ENCODE results near the gene SYCE3. TPM values are rescaled to one million over a fixed set of nuclear protein-coding genes. Genes with fewer than 3 reads are reported as not detected.

SYCE3 gene
- total RNA-seq, 1 donor from 2014 or later = not detected

GRCh38 chr22:50532824-50533796, 29.6 kb downstream of the SYCE3 start:
- intact Hi-C loops (cut with micrococcal nuclease) = no loop called here

DNA sequence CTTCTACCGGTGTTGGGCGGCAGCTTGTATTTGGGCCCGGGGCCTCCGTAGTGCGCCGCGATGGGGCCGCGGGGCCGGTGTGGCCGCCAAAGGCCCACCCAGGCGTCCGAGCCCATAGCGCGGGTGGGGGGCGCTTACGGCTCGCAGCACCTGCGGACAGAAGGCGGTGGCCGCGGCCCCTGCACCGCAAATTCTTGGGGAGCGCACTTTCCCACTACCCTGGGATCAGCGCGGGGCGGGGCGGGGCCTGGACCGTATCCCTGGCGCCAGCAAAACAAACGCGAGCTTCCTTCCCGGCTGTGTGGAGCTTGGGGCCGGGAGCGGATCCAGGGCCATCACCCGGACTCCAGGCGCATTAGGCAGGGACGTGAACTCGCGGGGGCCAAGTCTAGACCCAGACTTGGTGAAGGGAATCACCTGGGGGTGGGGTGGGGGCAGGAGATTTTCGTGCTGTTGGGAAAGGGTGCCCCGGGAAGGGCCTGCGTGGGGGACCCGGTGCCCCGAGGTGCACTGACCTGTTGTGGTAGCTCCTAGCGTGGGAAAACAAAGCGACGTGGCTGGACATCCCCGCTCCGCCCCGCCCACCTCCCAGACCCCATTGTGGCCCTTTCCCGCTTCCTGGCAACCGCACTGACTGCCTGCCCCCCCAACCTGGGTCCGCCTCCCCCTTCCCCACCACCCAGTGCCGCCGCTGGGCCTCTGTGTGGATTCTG, 30.6 kb downstream of the SYCE3 start:
- intact Hi-C loops (cut with micrococcal nuclease) = loop anchor here (1.0 to 2.0 kb wide), 3 partner anchors 7 to 89 kb away; partner anchors contain the start of gene CHKB

- intact Hi-C loops (cut with micrococcal nuclease) = loop anchor here (1.0 to 2.0 kb wide), 3 partner anchors 8 to 89 kb away; partner anchors contain the start of gene CHKB
Measured at GRCh38 chr22:50531546-50531961, 31.2 kb downstream of the SYCE3 start.

GRCh38 chr22:50530877-50531545, 31.7 kb downstream of the SYCE3 start:
- intact Hi-C loops (cut with micrococcal nuclease) = loop anchor here (1.0 to 2.0 kb wide), 5 partner anchors 8 to 90 kb away; partner anchors contain the start of genes CHKB and SYCE3

- intact Hi-C loops (cut with micrococcal nuclease) = loop anchor here (1.0 to 2.0 kb wide), 3 partner anchors 14 to 90 kb away; partner anchors contain the start of gene SYCE3
Measured at GRCh38 chr22:50530580-50530876, 32.2 kb downstream of the SYCE3 start.

DNA sequence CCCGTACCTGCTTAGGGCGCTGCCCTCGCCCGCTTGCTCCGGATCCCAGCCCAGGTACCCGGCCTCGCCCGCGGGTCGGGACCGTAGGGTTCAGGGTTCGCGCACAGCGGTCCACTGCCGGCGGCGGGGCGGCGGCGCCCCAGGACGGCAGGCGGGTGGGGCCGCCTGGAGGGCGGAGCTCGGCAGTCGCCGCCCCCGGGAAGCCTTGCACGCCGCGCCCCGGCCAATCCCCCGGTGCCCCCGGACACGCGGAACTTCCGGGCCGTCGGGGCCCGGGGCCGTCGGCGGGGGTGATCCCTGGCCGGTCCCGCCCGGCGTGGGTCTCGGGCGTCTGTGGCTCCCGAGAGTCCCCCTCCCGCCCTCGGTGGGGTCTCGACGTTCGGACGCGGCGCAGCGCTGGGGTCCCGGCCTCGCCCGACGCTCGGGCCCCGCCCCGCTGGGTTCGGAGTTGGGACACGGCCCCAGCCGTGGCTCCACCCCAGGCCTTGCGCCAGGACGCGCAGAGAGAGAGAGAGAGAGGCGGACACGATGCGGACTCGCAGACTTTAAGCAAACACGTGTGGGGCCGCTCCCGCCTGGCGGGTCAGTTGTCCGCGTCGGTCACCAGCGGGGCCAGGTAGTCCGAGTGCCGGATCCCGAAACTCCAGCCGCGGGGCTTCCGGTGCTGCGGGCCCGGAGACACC, 32.7 kb downstream of the SYCE3 start, which contains the start of gene TYMP:
TYMP (minus strand) TSS at position 116 of the 683 bp plus-strand sequence. CDS start 303 bp downstream, outside the sequence.
- intact Hi-C loops (cut with micrococcal nuclease) = loop anchor here (1.0 to 5.0 kb wide), 6 partner anchors 14 to 568 kb away; partner anchors contain the start of genes PIM3 and SYCE3

DNA sequence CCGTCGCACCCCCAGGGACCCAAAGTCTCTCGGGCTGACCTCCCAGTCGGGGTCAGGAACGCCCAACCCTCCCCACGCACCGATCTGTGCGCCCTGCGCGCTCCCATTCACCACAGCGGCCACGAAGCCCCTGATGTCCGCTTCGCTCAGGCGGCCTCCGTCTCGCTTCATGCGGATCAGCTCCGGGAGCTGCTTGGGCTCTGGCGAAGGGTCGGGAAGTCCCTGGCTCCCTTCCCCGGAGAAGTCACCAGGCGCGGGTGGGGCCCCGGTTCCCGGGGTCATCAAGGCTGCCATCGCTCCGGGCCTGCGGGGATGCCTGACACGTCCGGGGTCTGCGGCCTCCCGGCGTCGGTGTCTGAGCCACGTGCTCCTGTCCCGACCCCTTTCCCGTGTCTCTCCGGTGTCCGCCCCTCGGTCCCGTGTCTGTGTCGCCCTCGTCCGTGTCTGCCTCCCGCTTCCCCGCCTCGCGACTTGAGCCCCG, 33.3 kb downstream of the SYCE3 start:
- intact Hi-C loops (cut with micrococcal nuclease) = loop anchor here (5.0 kb wide), 3 partner anchors 57 to 567 kb away; partner anchors contain the start of gene PIM3

DNA sequence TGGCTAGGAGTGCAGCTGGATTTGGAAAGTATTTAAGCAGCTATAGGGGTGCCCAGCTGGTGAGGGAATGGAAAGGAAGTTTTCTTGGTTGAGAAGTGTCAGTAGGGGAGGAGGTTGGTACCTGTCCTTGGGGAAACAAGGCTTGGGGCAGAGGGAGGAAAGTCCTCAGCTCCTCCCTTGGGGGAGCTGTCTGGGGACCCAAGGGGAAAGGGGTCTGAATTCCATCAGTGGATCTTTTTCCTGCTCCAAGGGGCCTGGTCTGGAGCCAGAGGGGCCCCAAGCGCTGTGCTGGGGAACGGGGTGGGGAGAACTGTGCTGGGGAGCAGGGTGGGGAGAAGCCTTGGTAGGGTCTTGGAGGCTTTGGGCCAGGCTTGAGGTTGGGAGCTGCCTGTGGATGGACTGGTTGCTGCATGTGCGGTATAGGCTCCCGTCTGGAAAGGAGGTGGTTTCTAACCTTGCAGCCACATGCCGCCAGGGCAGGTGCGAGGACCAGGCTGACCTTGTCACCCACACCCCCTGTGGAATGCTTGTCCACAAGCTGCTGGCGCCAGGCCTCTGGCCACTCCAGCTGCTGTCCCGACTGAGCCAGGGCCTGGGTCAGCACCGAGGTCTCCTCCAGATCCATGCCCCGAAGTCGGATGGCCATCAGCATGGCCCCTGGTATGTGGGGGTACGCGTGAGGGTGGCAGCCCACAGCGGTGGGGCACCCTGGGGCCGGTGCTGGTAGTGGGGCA, 33.9 kb downstream of the SYCE3 start:
- intact Hi-C loops (cut with micrococcal nuclease) = loop anchor here (5.0 kb wide), 3 partner anchors 57 to 567 kb away; partner anchors contain the start of gene PIM3

DNA sequence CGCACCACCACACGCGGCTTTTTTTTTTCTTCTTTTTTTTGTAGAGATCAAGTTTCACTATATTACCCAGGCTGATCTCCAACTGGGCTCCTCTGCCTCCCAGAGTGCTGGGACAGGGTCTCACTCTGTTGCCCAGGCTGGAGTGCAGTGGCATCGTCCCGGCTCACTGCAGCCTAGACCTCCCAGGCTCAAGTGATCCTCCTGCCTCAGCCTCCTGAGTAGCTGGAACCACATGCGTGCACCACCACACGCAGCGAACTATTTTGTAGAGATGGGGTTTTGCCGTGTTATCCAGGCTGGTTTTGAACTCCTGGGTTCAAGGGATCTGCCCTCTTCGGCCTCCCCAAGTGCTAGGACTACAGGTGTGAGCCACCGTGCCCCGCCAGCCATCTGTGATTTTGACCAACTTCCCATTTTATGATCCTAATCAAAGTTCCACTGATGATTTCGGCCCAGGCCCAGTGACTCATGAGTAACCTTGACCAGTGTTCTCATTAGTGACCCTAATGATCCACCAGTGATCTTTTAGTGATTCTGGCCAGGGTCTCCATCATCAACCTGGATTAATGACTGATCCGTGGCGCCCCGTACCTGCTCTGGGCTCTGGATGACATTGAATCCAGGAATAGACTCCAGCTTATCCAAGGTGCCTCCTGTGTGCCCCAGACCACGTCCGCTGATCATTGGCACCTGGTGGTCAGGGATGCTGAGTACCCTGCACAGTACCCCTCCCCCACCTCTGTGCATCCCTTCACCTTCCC, 34.6 kb downstream of the SYCE3 start:
- intact Hi-C loops (cut with micrococcal nuclease) = loop anchor here (2.0 to 5.0 kb wide), 4 partner anchors 56 to 566 kb away; partner anchors contain the start of gene PIM3

DNA sequence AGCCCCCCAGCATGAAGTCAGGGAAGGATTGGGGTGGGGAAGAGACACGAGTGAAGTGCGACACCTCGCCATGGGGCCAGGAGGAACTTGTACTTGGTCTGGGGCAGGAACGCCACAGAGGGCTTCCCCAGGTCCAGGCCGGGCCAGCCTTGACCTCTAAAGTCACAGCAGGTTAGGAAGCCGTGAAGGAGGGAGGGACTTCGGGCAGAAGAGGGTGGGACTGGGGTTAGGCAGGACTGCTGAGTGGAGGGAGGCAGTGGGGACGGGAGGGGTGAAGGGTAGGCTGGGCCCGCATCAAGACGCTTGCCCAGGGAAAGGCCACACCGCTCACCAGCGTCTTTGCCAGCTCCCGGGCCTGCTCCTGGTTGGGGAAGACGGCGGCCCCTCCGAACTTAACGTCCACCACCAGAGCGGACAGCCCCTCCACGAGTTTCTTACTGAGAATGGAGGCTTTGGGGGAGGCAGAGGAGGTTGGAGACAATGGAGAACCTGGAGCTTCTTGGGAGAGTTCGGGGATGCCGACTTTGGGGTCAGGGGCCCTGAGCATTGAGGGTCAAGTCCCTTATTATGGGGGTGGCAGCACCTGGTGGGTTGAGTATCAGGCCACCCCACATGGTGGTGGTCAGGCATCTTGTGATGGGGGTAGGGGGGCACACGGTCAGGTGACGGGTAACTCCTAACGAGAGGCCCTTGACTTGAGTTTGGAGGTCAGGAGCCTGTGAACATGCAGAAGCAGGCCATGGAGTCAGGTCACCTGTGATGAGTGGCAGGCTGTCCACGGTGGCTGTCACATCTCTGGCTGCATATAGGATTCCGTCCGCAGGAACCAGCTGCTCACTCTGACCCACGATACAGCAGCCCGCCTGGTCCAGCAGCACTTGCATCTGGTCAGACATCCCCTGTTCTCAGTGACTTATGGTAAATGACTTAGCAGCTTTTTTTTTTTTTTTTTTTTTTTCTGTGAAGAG, 35.6 kb downstream of the SYCE3 start:
- intact Hi-C loops (cut with micrococcal nuclease) = loop anchor here (1.0 to 5.0 kb wide), 5 partner anchors 36 to 565 kb away; partner anchors contain the start of gene PIM3

DNA sequence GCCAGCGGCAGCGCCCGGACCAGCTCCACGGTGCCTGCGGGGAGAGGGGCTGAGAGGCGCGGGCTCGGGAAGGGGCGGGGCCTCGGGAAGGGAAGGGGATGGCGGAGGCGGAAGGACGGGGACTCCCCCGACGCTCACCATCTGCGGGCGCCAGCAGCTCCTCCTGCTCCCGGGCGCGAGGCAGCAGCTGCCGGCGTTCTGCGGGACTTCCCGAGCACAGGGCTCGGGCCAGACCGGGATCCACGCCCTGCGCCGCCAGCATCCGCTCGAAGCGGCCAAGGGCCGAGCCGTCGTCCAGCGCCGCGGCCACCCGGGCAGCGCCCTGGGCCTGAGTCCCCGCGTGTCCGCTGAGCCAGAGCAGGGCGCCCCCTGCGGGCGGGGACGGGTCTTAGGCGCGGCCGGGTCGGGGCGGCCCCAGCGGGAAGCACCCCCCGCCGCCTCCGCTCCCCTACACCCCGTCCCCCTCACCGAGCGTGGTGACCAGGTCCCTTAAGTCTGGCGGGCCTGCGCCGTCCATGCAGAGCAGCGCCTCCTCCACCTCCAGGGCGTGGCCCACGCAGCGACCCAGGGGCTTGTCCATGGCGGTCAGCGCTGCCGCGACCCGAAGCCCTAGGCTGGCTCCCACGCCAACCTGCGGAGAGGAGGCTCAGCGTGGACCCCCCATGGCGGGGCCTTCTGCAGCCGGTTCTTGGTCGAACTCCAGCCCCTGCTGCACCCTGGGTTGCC, 36.4 kb downstream of the SYCE3 start:
- intact Hi-C loops (cut with micrococcal nuclease) = loop anchor here (1.0 to 5.0 kb wide), 5 partner anchors 37 to 564 kb away; partner anchors contain the start of gene PIM3

DNA sequence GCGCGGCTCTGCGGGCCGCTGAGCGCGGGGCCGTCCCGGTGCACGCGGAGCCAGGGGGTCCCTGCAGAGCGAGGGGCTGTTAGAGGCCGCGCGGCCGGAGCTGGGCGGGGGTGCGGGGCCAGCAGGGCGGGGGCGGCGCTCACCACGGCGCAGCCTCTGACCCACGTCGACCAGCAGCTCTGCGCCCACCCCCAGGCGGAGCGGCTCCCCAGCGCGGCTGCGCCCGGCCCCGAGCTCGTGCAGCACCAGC, 36.9 kb downstream of the SYCE3 start:
- intact Hi-C loops (cut with micrococcal nuclease) = loop anchor here (1.0 to 5.0 kb wide), 8 partner anchors 17 to 563 kb away; partner anchors contain the start of genes CHKB, NCAPH2 and PIM3

DNA sequence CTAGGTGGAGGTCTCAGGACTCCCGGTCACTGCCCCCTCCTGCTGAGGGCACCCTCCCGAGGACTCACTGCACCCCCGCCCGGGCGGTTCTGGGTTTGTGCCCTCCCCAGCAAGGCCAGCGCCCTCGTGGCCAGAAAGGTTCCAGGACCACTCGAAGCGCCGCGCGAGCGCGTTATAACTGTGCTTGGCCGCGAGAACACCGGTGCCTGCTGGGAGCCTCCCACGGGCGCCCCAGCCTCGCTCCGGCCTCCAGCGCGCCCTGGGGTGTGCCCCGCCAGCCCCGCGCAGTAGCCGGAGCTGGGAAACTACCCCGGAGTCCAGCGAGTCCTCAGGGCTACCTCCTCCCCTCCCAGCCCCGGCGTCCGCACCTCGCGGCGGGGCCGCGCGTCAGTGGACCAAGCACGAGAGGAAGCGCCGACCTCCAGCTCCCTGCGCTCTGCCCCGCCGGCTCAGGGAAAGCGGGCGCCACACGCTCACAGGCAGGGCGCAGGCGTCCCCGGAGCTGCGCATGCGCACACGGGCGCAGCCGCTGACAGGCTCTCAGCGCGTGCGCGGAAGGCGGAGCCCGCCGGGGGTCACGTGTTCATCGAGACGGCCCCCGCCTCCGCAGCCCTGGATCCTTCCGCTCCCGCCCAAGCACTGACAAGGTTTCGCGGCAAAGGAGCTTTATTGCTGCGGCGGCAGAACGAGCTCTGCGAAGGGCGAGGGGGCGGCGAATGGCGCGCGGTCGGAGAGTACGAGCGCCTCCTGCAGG, 37.4 kb downstream of the SYCE3 start, which contains the start of gene SCO2:
SCO2 (minus strand) TSS at position 495 of the 754 bp plus-strand sequence. CDS start 1,187 bp downstream, outside the sequence.
- intact Hi-C loops (cut with micrococcal nuclease) = loop anchor here (1.0 to 5.0 kb wide), 6 partner anchors 17 to 563 kb away; partner anchors contain the start of genes CHKB, NCAPH2 and PIM3

DNA sequence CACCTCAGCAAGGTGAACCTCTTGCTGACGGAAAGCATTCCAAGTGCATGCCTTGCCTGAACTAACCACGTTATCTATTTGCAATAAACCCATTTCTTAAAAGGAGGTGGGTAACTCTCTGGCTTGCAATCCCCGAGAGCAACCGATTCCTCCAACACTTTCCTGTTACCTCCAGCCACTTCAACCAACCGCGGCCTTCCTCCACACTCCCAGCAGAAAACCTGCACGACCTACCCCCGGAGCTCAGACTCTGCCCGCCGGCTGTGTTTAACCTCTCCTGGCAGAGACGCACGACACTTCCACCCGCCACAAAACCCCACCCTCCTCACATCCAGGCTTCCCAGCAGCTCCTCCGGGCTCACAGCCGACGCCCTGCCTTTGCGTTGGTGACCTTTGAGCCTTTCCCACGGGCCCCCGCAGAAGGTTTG, 38.0 kb downstream of the SYCE3 start:
- intact Hi-C loops (cut with micrococcal nuclease) = loop anchor here (1.0 to 5.0 kb wide), 6 partner anchors 16 to 562 kb away; partner anchors contain the start of genes CHKB, NCAPH2 and PIM3

- intact Hi-C loops (cut with micrococcal nuclease) = no loop called here
Measured at GRCh38 chr22:50523806-50524675, 38.7 kb downstream of the SYCE3 start.
